HL-60 (cell line): ENCODE measurements around the gene SOX14.

ENCODE experiments used
- DNase-seq, 2 experiments: peaks; one replicate each; pipeline ENCODE4 v3.0.0-alpha.2; 2010 to 2020; ENCODE audit warnings: low read depth in 1 of 2, low spot score in 1 of 2
- H3K27ac ChIP-seq: fragments of 250-450 bp; sonication (Bioruptor Pico); replicated peaks from 2 replicates; pipeline ENCODE4 v1.5.1; 2020; ENCODE audit warnings: mild to moderate bottlenecking, moderate library complexity
- H3K27me3 ChIP-seq: fragments of 250-450 bp; sonication (Bioruptor Pico); 2 replicates; pipeline ENCODE4 v1.5.1; 2021; ENCODE audit warnings: mild to moderate bottlenecking, moderate library complexity; ENCODE audit not compliant: insufficient read depth, poor library complexity, severe bottlenecking
- H3K4me3 ChIP-seq: replicated peaks from 2 replicates; pipeline ENCODE4 v1.5.1; 2011; ENCODE audit warnings: mild to moderate bottlenecking, control low read depth, low read length; ENCODE audit not compliant: insufficient read depth
- GABPA ChIP-seq: IDR thresholded peaks from 2 replicates; pipeline ENCODE4 v1.6.1; 2012; ENCODE audit warnings: low read depth
- POLR2AphosphoS5 ChIP-seq: IDR thresholded peaks from 2 replicates; pipeline ENCODE4 v1.6.1; 2012; ENCODE audit warnings: low read depth
- SPI1 ChIP-seq: IDR thresholded peaks from 2 replicates; pipeline ENCODE4 v1.6.1; 2012; ENCODE audit warnings: low read depth, mild to moderate bottlenecking, borderline replicate concordance
- TF ChIP-seq, protein P1 (sequence below): IDR thresholded peaks from one replicate; pipeline ENCODE4 v1.5.1; 2011; ENCODE audit warnings: low read length, control low read depth, inconsistent platforms; ENCODE audit not compliant: insufficient read depth
- TF ChIP-seq, protein P2 (sequence below): IDR thresholded peaks from 2 replicates; pipeline ENCODE4 v1.6.1; 2012; ENCODE audit warnings: low read depth; ENCODE audit not compliant: insufficient replicate concordance

Gene SOX14

DNA sequence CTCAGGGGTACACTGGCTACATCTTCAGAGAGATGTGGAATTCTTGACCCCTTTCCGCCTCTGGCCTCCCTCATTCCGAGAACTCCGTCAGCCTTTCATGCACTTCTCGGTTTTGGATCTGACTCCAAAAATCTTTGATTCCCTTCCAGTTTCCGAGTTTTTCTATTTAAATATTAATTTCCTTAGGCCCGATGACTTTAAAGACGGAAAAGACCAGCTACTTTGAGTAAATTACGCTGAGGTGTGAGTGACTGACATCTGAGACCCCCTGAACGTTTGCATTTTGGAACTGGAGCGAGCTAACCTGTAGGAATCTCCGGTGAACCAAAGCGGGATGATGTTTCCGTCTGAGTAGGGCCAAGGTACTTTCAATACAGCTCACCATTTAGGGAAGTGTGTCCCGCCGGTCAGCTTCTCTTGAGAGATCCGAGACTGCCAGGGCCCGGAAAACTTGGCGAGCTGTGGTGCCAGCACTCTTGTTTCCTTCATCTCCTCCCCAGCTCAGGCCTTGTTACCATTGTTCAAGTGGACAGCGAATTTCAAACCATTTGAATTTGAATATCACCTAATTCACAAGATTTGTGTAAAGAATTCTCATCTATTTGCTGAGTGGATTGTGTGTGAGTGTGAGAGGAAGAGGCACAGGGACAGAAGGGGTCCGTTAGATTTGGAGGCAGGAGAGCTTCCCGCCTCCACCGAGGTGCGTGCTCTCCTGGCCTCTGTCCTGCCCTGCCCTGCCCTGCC lies 5.4 kb downstream of the SOX14 start:
- TF ChIP-seq, protein P1, sequence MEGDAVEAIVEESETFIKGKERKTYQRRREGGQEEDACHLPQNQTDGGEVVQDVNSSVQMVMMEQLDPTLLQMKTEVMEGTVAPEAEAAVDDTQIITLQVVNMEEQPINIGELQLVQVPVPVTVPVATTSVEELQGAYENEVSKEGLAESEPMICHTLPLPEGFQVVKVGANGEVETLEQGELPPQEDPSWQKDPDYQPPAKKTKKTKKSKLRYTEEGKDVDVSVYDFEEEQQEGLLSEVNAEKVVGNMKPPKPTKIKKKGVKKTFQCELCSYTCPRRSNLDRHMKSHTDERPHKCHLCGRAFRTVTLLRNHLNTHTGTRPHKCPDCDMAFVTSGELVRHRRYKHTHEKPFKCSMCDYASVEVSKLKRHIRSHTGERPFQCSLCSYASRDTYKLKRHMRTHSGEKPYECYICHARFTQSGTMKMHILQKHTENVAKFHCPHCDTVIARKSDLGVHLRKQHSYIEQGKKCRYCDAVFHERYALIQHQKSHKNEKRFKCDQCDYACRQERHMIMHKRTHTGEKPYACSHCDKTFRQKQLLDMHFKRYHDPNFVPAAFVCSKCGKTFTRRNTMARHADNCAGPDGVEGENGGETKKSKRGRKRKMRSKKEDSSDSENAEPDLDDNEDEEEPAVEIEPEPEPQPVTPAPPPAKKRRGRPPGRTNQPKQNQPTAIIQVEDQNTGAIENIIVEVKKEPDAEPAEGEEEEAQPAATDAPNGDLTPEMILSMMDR, result no peak
- no peak for TF ChIP-seq GABPA
- no peak for TF ChIP-seq SPI1
- no peak for TF ChIP-seq POLR2AphosphoS5
- H3K27me3 ChIP-seq, result peaks cover 92% of the 10 kb centered on the region
- DNase-seq, result no peak
- no peak overlapping the region for H3K27ac ChIP-seq
- no peak overlapping the region for H3K4me3 ChIP-seq

DNA sequence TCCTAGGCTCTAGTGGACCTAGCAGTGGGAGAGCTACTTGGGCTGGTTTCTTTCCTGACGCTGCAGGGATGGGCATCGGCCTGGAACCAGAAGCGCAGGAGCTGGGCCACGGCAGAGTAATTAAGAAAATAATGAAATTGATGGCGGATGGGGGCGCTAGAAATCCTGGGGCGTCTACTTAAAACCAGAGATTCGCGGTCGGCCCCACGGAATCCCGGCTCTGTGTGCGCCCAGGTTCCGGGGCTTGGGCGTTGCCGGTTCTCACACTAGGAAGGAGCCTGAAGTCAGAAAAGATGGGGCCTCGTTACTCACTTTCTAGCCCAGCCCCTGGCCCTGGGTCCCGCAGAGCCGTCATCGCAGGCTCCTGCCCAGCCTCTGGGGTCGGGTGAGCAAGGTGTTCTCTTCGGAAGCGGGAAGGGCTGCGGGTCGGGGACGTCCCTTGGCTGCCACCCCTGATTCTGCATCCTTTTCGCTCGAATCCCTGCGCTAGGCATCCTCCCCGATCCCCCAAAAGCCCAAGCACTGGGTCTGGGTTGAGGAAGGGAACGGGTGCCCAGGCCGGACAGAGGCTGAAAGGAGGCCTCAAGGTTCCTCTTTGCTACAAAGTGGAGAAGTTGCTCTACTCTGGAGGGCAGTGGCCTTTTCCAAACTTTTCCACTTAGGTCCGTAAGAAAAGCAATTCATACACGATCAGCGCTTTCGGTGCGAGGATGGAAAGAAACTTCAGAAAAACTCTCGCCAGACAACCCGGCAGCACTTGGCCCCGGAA lies 6.1 kb downstream of the SOX14 start:
- TF ChIP-seq, protein P1, result no peak
- TF ChIP-seq POLR2AphosphoS5 (no peak), GABPA (no peak), SPI1 (no peak)
- TF ChIP-seq, protein P2, sequence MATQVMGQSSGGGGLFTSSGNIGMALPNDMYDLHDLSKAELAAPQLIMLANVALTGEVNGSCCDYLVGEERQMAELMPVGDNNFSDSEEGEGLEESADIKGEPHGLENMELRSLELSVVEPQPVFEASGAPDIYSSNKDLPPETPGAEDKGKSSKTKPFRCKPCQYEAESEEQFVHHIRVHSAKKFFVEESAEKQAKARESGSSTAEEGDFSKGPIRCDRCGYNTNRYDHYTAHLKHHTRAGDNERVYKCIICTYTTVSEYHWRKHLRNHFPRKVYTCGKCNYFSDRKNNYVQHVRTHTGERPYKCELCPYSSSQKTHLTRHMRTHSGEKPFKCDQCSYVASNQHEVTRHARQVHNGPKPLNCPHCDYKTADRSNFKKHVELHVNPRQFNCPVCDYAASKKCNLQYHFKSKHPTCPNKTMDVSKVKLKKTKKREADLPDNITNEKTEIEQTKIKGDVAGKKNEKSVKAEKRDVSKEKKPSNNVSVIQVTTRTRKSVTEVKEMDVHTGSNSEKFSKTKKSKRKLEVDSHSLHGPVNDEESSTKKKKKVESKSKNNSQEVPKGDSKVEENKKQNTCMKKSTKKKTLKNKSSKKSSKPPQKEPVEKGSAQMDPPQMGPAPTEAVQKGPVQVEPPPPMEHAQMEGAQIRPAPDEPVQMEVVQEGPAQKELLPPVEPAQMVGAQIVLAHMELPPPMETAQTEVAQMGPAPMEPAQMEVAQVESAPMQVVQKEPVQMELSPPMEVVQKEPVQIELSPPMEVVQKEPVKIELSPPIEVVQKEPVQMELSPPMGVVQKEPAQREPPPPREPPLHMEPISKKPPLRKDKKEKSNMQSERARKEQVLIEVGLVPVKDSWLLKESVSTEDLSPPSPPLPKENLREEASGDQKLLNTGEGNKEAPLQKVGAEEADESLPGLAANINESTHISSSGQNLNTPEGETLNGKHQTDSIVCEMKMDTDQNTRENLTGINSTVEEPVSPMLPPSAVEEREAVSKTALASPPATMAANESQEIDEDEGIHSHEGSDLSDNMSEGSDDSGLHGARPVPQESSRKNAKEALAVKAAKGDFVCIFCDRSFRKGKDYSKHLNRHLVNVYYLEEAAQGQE, result no peak
- no peak overlapping the region for H3K27ac ChIP-seq
- peaks cover 90% of the 10 kb centered on the region for H3K27me3 ChIP-seq
- no peak for DNase-seq
- H3K4me3 ChIP-seq, result no peak overlapping the region

DNA sequence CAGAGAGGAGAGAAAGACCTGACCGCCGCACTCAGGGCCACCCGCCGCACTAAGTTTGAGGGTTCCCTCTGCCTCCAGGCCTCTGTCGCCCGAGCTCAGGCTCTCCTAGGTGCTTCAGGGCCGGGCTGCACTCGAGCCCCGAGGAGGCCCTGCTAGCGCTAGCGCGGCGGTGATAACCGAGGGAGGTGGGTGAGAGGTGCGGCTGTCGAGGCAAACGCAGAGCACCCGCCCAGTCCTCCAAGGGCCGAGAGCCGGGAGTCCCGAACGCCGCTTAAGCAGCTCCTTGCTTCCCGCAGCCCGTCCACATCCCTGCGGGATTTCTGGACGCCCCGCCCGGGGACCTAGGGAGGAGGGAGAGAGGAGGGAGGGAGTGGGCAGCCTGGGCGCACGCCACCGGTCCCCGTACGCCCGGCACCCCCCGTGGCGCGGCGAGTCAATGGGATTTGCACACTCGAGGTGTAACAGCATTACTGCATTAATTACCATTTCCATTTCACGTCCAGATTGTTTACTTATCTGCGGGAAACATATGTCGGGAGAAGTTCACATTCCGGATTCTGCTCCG lies 6.8 kb downstream of the SOX14 start:
- Histone ChIP-seq H3K27me3 (peaks cover 83% of the 10 kb centered on the region), H3K27ac (no peak overlapping the region), H3K4me3 (no peak overlapping the region)
- TF ChIP-seq POLR2AphosphoS5 (no peak), GABPA (no peak), SPI1 (no peak)
- TF ChIP-seq, protein P1, result no peak
- TF ChIP-seq, protein P2, result no peak
- DNase-seq, result no peak
